Activated effector memory CD4-positive, alpha-beta T cell treated with Interleukin-2 at 50 U/mL for 16 hours (primary cell): Measurements from ENCODE around the gene ZCCHC8.
"Not testable (repeated sequence)": the region's sequence is repeated elsewhere in the genome, so short reads cannot be mapped to it uniquely, and the experiment has no call there.

Source experiments
- DNase-seq: peaks from one replicate; pipeline ENCODE4 v3.0.0-alpha.2; 2020

The ZCCHC8 gene

DNA sequence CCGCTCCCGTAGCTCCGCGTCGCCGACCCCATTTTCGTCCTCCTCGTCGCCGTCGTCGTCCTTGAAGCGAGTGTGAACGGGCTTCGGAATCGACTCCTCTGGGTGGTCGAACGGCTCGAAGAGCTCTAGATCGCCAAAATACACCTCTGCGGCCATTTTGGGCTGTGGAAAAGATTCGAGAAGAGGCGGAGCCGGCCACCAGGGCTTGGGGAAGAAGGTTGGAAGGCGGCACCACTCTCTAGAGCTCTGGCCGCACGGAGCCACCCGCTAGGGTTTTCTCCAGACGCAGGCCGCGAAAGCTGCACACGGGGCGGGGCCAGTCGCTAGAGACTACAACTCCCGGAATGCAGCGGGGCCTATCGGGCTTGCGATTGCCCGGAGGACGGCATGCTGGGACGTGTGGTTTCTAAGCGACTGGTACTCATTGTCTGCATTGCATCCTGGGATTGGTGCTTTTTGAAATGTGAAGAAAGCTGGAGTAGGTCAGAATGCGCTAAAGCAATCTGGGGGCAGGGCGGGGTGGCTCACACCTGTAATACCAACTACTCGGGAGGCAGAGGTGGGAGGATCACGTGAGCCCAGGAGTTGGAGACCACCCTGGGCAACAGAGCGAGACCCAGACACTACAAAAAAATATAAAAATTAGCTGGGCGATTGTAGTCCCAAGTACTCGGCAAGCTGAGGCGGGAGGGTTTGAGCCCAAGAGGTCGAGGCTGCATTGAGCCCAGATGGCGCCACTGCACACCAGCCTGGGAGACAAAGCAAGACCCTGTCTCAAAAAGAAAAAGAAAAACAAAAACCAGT is at the start of gene ZCCHC8:
Gene ZCCHC8 (minus strand): TSS at position 248 of the 804 bp plus-strand sequence. CDS start 92 bp downstream, at position 156.
- peak; percentile 95 for DNase-seq

GRCh38 chr12:122547330-122547729 is 46.6 kb upstream of the ZCCHC8 start:
- DNase-seq, result no peak

- no peak for DNase-seq
These were observed 45.1 kb upstream of the ZCCHC8 start for GRCh38 chr12:122545855-122546254.

GRCh38 chr12:122544537-122544936 is 43.8 kb upstream of the ZCCHC8 start:
- no peak for DNase-seq

GRCh38 chr12:122538496-122538895 is 37.8 kb upstream of the ZCCHC8 start:
- no peak for DNase-seq

DNA sequence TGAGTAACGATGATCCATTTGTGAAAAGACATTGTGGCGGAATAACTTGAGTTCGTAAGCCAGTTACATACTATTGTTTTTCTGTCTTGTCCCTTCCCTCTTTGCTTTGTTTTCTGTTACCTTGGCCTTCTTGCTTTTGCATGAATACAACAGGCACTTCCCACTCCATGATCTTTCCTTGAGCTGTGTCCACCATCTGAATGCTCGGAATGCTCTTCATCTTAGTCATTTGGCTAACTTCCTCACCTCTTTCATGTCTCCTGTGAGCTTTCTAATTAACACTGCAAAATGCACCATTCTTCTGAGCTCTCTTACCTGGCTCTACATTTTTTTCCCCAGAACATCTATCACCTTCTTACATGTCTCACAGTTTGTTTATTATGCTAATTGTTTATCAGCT is 36.3 kb upstream of the ZCCHC8 start:
- DNase-seq, result no peak

DNA sequence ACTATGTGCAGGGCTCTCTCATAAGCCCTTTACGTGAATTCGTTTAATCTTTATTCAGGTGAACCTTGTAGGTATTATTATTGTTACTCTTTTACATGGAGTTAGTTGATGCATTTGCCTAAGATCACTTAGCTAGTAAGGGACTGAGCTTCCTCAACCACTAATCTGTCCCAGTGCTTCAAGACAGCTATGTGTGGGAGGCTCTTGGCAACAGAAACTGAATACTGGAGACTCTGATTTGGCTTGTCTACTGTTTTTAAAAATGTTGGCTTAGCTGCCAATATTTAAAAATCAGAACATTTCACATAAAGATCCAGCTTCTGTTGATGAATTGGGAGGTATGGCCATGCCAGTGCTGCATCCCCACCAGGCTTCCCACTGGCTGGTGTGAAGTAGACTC is 33.1 kb upstream of the ZCCHC8 start:
- DNase-seq, result no peak

DNA sequence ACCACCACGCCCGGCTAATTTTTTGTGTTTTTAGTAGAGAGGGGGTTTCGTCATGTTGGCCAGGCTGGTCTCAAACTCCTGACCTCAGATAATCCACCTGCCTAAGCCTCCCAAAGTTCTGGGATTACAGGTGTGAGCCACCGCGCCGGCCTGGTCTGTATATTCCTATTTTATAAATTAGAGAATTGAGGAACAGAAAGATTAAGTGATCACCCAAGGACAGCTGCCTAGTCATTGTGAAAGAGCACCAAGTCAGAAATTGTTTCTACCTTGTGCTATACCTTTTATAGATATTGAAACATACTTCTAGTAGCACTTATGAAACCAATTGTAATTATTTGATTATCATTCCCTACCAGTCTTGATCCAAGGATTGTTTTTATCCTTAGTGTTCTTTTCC is 28.3 kb upstream of the ZCCHC8 start:
- DNase-seq, result no peak

GRCh38 chr12:122528582-122528981 is 27.9 kb upstream of the ZCCHC8 start:
- no peak for DNase-seq

DNA sequence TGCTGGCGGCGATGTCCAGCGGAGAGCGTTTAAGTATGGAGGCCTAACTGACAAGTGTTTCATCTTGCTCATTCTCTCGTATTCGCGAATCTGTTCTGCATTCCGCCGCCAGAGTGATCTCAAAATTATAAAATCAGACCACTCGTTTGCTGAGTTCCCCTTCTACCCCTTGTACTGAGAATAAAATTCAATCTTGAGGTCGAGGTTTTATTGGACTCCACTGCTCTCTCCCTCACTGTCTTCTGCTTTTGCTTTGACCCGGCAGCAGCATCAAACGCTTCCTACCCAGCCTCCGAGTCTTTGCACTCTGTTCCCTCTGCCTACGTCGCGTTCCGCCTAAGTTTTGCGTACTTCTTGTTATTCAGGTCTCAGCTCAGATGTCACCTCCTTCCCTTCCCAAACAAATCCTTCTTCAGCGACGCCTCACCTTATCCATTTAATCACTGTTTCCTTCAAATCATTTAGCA is 26.8 kb upstream of the ZCCHC8 start:
- peak; percentile 12 for DNase-seq

- peak; percentile 97 for DNase-seq
These were observed 26.1 kb upstream of the ZCCHC8 start, which contains the start of the genes KNTC1 and RSRC2 for GRCh38 chr12:122526683-122527477. Gene KNTC1, plus strand, starts transcription at chr12:122527249. Its CDS starts 2,815 bp downstream, at chr12:122530064. Gene RSRC2, minus strand, starts transcription at chr12:122526936. Its CDS starts 83 bp downstream, at chr12:122526853.

- DNase-seq, result no peak
These were observed 23.4 kb upstream of the ZCCHC8 start for GRCh38 chr12:122523846-122524718.

- no peak for DNase-seq
These were observed 22.5 kb upstream of the ZCCHC8 start for GRCh38 chr12:122523280-122523679.

DNA sequence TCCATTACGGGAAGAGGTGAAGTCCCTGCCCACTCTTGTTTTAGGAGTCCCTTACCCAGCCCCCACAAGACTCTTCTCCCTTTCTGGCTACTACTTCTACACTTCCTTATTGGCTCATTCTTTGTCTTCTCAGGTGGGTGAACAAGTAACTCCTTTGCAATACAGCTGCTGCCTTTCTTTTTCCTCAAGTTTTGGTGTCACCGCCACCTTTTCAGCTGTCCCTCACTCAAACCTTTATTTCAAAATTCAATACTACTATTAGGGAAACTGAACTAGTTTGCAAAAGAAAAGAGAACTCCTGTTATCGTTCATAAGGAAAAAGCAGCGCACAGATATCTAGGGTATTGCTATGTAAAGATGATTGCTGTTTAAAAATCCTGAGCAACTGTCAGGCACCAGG is 19.9 kb upstream of the ZCCHC8 start:
- no peak for DNase-seq

DNA sequence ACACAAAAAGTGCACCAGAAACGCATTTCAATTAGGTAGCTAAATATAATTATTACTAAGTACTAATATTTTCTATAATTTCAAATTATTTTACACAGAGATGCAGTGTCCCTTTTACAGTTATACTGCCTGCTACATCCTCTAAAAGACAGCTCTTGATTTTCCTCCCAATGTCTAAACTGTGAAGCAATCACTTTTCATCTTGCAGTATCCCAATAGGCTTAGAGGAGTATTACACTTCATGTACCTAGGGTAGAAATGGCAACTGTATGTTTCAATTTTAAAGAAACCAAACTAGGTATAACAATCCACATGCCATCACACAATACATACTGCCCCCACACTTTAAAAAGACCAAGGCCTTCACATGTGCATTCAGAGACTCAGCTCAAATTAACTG is 18.7 kb upstream of the ZCCHC8 start:
- no peak for DNase-seq

DNA sequence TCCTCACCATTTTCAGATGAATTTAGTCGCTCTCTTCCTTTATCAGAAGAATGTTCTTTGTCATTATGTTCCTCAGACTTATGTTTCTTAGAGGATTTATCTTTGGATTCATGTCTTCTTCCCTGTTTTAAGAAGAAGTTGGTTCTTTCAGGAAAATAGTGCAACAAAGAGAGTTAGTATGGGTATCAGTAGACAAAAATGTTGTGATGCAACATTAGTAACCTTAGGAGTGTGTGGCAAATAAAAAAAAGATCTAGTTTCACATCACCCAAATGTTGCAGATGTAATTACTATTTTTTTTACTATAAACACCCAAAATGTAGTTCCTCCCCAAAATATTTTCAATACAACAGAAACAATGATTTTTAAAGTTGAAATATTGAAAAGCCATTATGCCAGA is 18.2 kb upstream of the ZCCHC8 start:
- no peak for DNase-seq

DNA sequence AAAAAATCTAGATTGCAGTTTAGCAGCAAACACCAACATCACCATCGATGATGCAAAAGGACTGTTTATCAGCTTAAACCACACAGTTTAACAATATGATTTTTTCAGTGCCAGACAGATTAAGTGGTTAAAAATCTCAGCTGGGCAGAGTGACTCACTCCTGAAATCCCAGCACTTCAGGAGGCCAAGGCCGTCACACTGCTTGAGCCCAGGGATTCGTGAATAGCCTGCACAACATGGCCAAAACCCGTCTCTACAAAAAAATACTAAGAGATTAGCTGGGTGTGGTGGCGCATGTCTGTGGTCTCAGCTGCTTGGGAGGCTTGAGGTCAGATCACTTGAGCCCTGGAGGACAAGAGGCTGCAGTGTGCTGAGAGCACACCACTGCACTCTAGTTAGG is 17.1 kb upstream of the ZCCHC8 start:
- DNase-seq, result no peak

- no peak for DNase-seq
These were observed 16.0 kb upstream of the ZCCHC8 start for GRCh38 chr12:122516544-122517361.

DNA sequence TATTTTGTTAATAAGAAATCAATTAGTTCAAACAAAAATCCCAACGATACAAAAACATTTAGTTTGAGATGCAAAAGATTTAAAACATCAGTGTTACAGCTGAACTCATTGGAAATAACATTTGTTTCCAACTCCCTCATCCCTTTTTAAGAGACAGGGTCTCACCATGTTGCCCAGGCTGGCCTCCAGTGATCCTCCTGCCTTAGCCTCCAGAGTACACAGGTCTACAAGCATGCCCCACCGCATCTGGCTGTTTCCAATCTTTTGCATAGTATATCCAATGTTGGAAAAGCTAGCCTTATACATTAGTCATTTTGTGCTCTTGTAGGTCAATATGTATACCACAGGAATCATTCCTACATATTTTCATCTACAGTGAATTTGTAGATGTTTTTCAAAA is 14.5 kb upstream of the ZCCHC8 start:
- no peak for DNase-seq

DNA sequence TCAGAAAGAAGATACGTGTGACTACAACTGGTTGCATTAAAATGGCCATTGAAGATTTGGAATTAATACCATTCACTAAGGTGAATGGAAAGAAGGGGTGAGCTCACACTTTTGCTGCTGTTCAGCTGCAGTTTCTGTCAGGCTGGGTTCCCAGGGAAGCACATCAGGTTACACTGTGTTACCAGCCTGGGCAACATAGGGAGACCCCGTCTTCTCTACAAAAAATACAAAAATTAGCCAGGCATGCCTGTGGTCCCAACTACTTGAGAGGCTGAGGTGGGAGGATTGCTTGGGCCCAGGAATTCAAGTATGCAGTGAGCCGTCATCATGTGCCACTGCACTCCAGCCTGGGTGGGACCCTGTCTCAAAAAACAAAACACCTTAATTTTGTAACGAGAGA is 12.9 kb upstream of the ZCCHC8 start:
- DNase-seq, result no peak

DNA sequence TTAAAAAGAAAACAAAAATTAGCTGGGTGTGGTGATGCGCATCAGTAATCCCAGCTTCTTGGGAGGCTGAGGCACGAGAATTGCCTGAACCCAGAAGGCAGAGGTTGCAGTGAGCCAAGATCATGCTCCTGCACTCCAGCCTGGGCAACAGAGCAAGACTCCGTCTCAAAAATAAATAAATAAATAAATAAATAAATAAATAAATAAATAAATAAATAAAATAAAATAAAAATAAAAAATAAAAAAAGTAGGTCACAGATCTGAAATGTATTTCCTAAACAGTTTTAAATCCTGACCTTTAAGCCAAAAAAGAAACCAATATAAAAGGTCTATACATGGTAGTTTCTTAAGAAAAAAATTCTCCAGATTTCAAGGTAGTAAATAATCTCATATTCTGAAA is 12.3 kb upstream of the ZCCHC8 start:
- not testable (repeated sequence) for DNase-seq

DNA sequence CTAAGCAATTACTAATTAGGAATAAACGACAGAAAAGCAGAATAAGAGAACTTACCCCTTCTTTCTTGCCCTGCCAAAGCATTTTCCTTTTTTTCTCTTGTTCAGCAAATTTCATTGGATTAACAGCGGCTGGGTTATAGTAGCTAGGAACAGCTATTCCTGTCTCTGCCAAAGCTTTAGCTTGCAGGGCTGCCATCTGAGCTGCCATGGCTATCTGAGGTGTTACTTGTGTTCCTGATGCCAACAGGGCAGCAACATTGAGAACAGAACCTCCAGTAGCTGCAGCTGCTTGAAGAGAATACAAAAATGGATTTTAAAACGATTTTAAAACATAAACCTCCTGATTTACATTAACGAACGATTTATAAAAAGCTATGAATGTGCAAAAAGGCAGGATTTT is 7.4 kb upstream of the ZCCHC8 start:
- no peak for DNase-seq
